Measurements from ENCODE around the gene SLC12A9. TPM values are rescaled to one million over a fixed set of nuclear protein-coding genes. Genes with fewer than 3 reads are reported as not detected.
"Not testable (repeated sequence)": the region's sequence is repeated elsewhere in the genome, so short reads cannot be mapped to it uniquely, and the experiment has no call there.

The SLC12A9 gene
- total RNA-seq, 1 donor = 16.0 TPM

GRCh38 chr7:100808354-100808875, 44.1 kb upstream of the SLC12A9 start:
- DNase-seq (ENCODE audit: low read depth) = no peak
- no peak overlapping the region for H3K4me3 ChIP-seq (ENCODE audit: low read depth, low read length)
- TF ChIP-seq CTCF (IDR thresholded peaks at IDR 0.05; ENCODE audit: insufficient read depth, low read depth, low read length) = no peak

- no peak for DNase-seq (ENCODE audit: low read depth)
- no peak overlapping the region for H3K4me3 ChIP-seq (ENCODE audit: low read depth, low read length)
- no peak for TF ChIP-seq CTCF (IDR thresholded peaks at IDR 0.05; ENCODE audit: insufficient read depth, low read depth, low read length)
Measured at GRCh38 chr7:100811480-100811879, 41.0 kb upstream of the SLC12A9 start.

- TF ChIP-seq CTCF (IDR thresholded peaks at IDR 0.05; ENCODE audit: insufficient read depth, low read depth, low read length) = no peak
- no peak overlapping the region for H3K4me3 ChIP-seq (ENCODE audit: low read depth, low read length)
- no peak for DNase-seq (ENCODE audit: low read depth)
Measured at GRCh38 chr7:100812729-100813128, 39.8 kb upstream of the SLC12A9 start.

DNA sequence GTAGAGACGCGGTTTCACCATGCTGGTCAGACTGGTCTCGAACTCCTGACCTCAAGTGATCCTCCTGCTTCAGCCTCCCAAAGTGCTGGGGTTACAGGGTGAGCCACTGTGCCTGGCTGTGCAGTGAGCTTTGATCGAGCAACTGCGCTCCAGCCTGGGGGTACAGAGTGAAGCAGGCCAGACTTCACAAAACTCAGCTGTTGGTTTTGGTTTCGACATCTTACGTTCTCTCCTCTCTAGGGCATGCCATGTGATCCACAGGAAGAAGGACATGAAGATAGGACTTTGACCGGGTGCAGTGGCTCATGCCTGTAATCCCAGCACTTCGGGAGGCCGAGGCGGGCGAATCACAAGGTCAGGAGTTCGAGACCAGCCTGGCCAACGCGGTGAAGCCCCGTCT, 36.0 kb upstream of the SLC12A9 start:
- not testable (repeated sequence) for DNase-seq (ENCODE audit: low read depth); H3K4me3 ChIP-seq (ENCODE audit: low read depth, low read length)

DNA sequence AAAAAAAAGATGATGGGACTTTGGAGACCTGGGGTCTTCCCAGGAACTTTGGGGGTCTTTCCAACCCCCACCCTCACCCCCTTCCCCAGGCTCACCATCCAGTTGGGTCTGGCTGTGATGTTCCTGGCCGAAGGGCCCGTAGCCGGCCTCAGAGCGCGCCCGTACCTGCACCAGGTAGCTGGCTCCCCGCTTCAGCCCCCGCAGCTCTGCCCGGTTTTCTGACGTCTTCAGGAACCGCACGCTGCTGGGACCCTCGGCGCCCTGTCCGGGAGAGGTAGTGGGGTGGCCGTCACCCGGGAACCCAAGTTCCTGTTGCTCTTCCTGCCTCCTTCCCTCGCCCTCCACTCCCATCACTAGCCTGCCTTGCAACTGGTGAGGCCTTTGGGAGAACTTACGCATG, 35.4 kb upstream of the SLC12A9 start:
- DNase-seq (ENCODE audit: low read depth) = no peak
- TF ChIP-seq CTCF (IDR thresholded peaks at IDR 0.05; ENCODE audit: insufficient read depth, low read depth, low read length) = no peak
- H3K4me3 ChIP-seq (ENCODE audit: low read depth, low read length) = no peak overlapping the region

DNA sequence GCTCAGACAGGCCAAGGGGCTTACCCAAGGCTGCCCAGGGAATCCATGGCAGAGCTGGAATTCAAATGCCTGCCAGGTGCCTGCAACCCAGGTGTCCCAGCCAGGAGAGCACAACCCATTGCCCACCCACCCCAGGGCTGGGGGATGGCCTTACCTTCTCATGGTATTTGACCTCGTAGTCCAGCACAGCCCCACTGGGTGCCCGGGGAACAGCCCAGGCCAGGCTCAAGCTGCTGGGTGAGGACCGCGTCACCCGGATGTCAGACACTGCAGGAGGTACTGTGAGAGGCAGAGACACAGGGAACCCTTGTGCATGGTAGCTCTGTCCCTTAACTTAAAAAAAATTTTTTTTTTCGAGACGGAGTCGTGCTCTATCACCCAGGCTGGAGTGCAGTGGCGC, 34.1 kb upstream of the SLC12A9 start:
- H3K4me3 ChIP-seq (ENCODE audit: low read depth, low read length) = no peak overlapping the region
- DNase-seq (ENCODE audit: low read depth) = no peak
- no peak for TF ChIP-seq CTCF (IDR thresholded peaks at IDR 0.05; ENCODE audit: insufficient read depth, low read depth, low read length)

GRCh38 chr7:100818825-100819224, 33.7 kb upstream of the SLC12A9 start:
- H3K4me3 ChIP-seq (ENCODE audit: low read depth, low read length) = no peak overlapping the region
- DNase-seq (ENCODE audit: low read depth) = no peak
- TF ChIP-seq CTCF (IDR thresholded peaks at IDR 0.05; ENCODE audit: insufficient read depth, low read depth, low read length) = no peak
